Uterus (tissue), 4 donors: ENCODE results near the gene PCMT1. TPM values are rescaled to one million over a fixed set of nuclear protein-coding genes. Genes with fewer than 3 reads are reported as not detected.

Source experiments
- DNase-seq, 2 donors: peaks; one replicate each; pipeline ENCODE4 v3.0.0-alpha.2; 2019 to 2020
- H3K27ac ChIP-seq, 2 donors: fragments of 200-600 bp; sonication (generic); 1 replicate in 1 of 2; 2 replicates in 1 of 2; pipeline ENCODE4 v1.5.1; 2016 to 2018
- H3K27me3 ChIP-seq, 2 donors: fragments of 200-600 bp; sonication (generic); one replicate each; pipeline ENCODE4 v1.5.1; 2018 to 2019; ENCODE audit warnings: control low read depth in 1 of 2
- H3K36me3 ChIP-seq, 2 donors: fragments of 200-600 bp; sonication (generic); one replicate each; pipeline ENCODE4 v1.5.1; 2019; ENCODE audit warnings: control low read depth in 1 of 2
- H3K4me1 ChIP-seq, 2 donors: fragments of 200-600 bp; sonication (generic); one replicate each; pipeline ENCODE4 v1.5.1; 2018 to 2019; ENCODE audit warnings: control low read depth in 1 of 2
- H3K4me3 ChIP-seq, 2 donors: fragments of 200-600 bp; sonication (generic); 1 replicate in 1 of 2; 2 replicates in 1 of 2; pipeline ENCODE4 v1.5.1; 2018 to 2019; ENCODE audit warnings: mild to moderate bottlenecking in 1 of 2
- H3K9me3 ChIP-seq, 2 donors: fragments of 200-600 bp; sonication (generic); one replicate each; pipeline ENCODE4 v1.5.1; 2019; ENCODE audit warnings: control low read depth in 1 of 2
- CTCF ChIP-seq, 4 experiments: fragments of 200-600 bp in 2 of 4; fragments of 450-650 bp in 2 of 4; sonication (generic) in 2 of 4; IDR thresholded peaks; one replicate each; pipeline ENCODE4 v1.5.1; 2016 to 2019; ENCODE audit warnings: antibody characterized with exemption in 4 of 4, mild to moderate bottlenecking in 2 of 4, moderate library complexity in 1 of 4
- POLR2A ChIP-seq, 2 donors: fragments of 450-650 bp; IDR thresholded peaks; one replicate each; pipeline ENCODE4 v1.6.1; 2016; ENCODE audit warnings: antibody characterized with exemption in 2 of 2, mild to moderate bottlenecking in 1 of 2, moderate library complexity in 1 of 2
- intact Hi-C: fragments of 100-400 bp; cut with DNase I; formaldehyde crosslinking; loops from one replicate; pipeline ENCODE4 v1.15.1; 2023; ENCODE audit warnings: low total_unique reads
- total RNA-seq, 4 donors: library from RNA; depleted of rRNA in 3 of 4; stranded (reverse); fragments of >200 nt in 3 of 4; gene quantifications; one replicate each; pipeline versions ENCODE4 v1.1.0 to v1.2.4, GENCODE V29; 2014 to 2023
- donor health status: DM: yes; HTN: yes; CAD: no.

The PCMT1 gene
- total RNA-seq, 4 donors from 2014 or later: 34.4 to 147 (median 88.6) TPM

- Histone ChIP-seq H3K36me3 (no peaks in the 10 kb centered on the region), H3K9me3 (no peaks in the 10 kb centered on the region), H3K27me3 (no peaks in the 10 kb centered on the region), H3K27ac (no peak overlapping the region), H3K4me3 (no peak overlapping the region), H3K4me1 (no peaks in the 10 kb centered on the region)
- TF ChIP-seq POLR2A (IDR thresholded peaks at IDR 0.05) (no peak), CTCF (IDR thresholded peaks at IDR 0.05) (no peak)
- DNase-seq: no peak
- intact Hi-C loops: no loop called here
Measured at GRCh38 chr6:149833651-149834050, 84.1 kb downstream of the PCMT1 start.

GRCh38 chr6:149834513-149835481 is 85.3 kb downstream of the PCMT1 start:
- intact Hi-C loops: loop anchor here (5.0 kb wide), 1 partner anchor 93 kb away; no protein-coding TSS in a partner anchor
- no peaks in the 10 kb centered on the region for H3K27me3 ChIP-seq

GRCh38 chr6:149840345-149841075 is 91.0 kb downstream of the PCMT1 start:
- TF ChIP-seq CTCF (IDR thresholded peaks at IDR 0.05) (peak; percentile 24 to 48 (median 34)), POLR2A (IDR thresholded peaks at IDR 0.05) (no peak)
- H3K36me3 ChIP-seq: no peaks in the 10 kb centered on the region
- no peak overlapping the region for H3K4me3 ChIP-seq
- H3K27me3 ChIP-seq: no peaks in the 10 kb centered on the region
- H3K27ac ChIP-seq: no peak overlapping the region
- H3K9me3 ChIP-seq: no peaks in the 10 kb centered on the region
- intact Hi-C loops: no loop called here
- no peaks in the 10 kb centered on the region for H3K4me1 ChIP-seq
- DNase-seq: peak; percentile 42 to 56

More at GRCh38 chr6:149834513-149835481, 85.3 kb downstream of the PCMT1 start:
- no peak overlapping the region for H3K27ac ChIP-seq
- no peaks in the 10 kb centered on the region for H3K4me1 ChIP-seq
- H3K4me3 ChIP-seq: no peak overlapping the region
- TF ChIP-seq CTCF (IDR thresholded peaks at IDR 0.05): peak; percentile 85 to 95 (median 90)
- TF ChIP-seq POLR2A (IDR thresholded peaks at IDR 0.05): no peak
- no peaks in the 10 kb centered on the region for H3K9me3 ChIP-seq
- no peaks in the 10 kb centered on the region for H3K36me3 ChIP-seq
- peak; percentile 56 to 61 for DNase-seq

GRCh38 chr6:149842331-149842730 is 92.8 kb downstream of the PCMT1 start:
- intact Hi-C loops: no loop called here
- no peak for DNase-seq
- peaks cover 0 to 4% of the 10 kb centered on the region in 2 donors for H3K4me1 ChIP-seq
- no peaks in the 10 kb centered on the region for H3K36me3 ChIP-seq
- no peaks in the 10 kb centered on the region for H3K27me3 ChIP-seq
- no peak overlapping the region for H3K4me3 ChIP-seq
- H3K9me3 ChIP-seq: no peaks in the 10 kb centered on the region
- no peak overlapping the region for H3K27ac ChIP-seq
- TF ChIP-seq CTCF (IDR thresholded peaks at IDR 0.05): no peak
- TF ChIP-seq POLR2A (IDR thresholded peaks at IDR 0.05): no peak
